ENCODE measurements around the gene TCEAL5. TPM values are rescaled to one million over a fixed set of nuclear protein-coding genes. Genes with fewer than 3 reads are reported as not detected.

The TCEAL5 gene, protein sequence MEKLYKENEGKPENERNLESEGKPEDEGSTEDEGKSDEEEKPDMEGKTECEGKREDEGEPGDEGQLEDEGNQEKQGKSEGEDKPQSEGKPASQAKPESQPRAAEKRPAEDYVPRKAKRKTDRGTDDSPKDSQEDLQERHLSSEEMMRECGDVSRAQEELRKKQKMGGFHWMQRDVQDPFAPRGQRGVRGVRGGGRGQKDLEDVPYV
- not detected in 2 replicates for total RNA-seq

DNA sequence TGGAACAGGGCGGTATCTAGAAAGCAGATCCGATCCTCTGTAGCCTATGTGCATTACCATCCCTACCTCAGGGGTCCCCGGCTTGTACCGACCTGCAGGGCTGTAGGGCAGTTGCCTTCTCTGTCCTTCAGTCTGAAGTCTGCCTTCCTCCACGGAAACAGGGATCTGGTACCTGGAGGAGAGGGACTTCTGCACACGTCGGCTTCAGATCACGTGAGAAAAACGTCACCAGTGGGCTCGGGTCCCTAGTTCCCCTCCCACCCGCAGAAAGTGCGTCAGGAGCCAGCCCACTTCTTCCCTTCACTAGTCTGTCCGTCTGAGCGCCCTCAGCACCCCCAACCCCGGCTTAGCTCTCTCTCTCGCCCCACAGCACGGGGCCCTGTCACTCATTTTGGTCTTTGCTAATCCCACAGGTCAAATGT lies at the start of gene TCEAL5:
Gene TCEAL5, minus strand, starts transcription at position 170 of the 422 bp plus-strand sequence. CDS start 2,187 bp downstream, outside the sequence.

DNA sequence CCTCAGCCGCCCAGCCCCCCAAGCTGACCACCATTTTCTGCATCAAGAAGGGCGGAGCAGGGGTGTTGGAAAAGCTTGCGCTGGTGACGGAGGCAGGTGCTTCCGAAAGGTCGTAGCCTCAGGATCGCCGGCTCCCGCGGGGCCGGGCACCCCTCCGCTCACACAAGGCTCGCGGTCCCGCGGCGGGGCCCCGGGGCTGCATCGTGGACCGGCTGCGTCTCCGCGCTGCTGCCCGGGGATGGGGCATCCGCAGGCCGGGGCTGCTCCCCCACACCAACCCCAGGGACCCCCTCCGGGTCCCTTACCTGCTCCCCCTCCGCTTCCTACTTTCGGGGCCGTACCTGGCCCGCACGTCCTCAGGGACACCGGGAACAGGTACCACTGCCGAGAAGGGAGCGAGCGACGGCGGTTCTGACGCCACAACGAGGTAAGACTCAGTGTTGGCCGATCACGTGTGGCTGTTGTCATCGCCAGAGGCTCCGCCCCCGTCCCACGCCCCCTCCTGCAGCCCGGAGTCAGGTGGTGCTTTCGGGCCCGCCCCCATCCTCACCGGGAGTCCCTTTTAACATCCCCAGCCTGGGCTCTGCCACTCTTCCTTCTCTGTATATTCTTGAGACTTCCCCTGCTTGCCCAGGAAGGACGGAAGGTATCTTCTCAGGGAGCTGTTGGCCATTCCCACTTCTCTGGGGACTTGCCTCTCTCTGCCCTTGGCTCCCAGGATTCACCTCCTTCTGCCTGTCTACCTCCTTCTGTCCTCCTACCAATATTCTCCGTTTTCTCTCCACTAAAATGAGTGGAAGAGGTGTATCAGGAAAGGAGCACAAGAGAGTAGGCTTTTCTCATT lies 34.2 kb upstream of the TCEAL5 start, which contains the start of gene BEX2:
Gene BEX2, minus strand, starts transcription at position 436 of the 844 bp plus-strand sequence. CDS start 1,014 bp downstream, outside the sequence.

DNA sequence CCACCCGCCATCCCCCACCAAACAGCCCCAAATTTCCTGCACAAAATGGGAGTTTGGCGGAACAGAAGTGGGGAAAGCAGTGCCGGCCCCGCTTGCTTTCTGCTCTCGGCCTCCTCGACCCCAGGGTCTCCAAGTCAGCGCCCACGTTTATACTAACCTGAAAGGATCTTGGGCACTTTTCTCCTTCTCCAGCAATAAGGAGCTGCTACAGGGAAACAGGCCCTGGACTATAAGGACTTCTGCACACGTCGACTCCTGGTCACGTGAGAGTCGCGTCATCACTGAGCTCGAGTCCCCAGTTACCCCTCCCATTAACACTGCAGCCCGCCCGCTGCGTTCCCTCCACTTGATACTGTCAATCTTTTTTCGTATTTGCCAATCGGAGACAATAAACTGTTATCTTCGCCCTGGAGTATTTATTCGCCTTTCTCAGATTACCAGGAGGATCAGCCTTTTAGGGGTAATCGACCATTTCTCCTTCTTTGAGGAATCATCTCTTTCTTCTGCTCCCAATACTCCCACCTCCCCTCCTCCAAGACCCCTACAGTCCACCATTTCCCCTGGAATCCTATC lies 21.5 kb downstream of the TCEAL5 start, which contains the start of gene TCEAL8:
Gene TCEAL8, minus strand, starts transcription at position 235 of the 573 bp plus-strand sequence. CDS start 1,176 bp downstream, outside the sequence.

Other genes starting within 250 kb of the TCEAL5 start
- gene BEX1, start 212.6 kb downstream of the TCEAL5 start, total RNA-seq = 0.92 and 2.8 TPM in 2 replicates
- gene NXF3, start 183.6 kb downstream of the TCEAL5 start, total RNA-seq = not detected in 2 replicates
- 15.6 and 29.9 TPM in 2 replicates for gene BEX4, start 61.6 kb downstream of the TCEAL5 start, total RNA-seq
- 119 and 133 TPM in 2 replicates for gene TCEAL8, start 21.6 kb downstream of the TCEAL5 start, total RNA-seq
- 0.83 and 1.3 TPM in 2 replicates for gene BEX2, start 34.2 kb upstream of the TCEAL5 start, total RNA-seq
- 26.3 and 37.3 TPM in 2 replicates for gene TCEAL7, start 53.5 kb upstream of the TCEAL5 start, total RNA-seq
- gene TCEAL9, start 79.8 kb upstream of the TCEAL5 start, total RNA-seq = 152 and 169 TPM in 2 replicates
- gene BEX3, start 99.8 kb upstream of the TCEAL5 start, total RNA-seq = 462 and 464 TPM in 2 replicates
- gene RAB40A, start 242.7 kb upstream of the TCEAL5 start, total RNA-seq = under 0.01 and 0.09 TPM in 2 replicates